Lung (tissue), 12 donors: Measurements from ENCODE around the gene GTF3C5. TPM values are rescaled to one million over a fixed set of nuclear protein-coding genes. Genes with fewer than 3 reads are reported as not detected.

Experiments used
- ATAC-seq: fragments of 200-7000 bp; cut with Tn5 transposase; one replicate; pipeline ENCODE4 v1.9.1; 2020; ENCODE audit warnings: moderate number of reproducible peaks; ENCODE audit not compliant: insufficient read depth, low FRiP score
- DNase-seq, 3 donors: peaks; one replicate each; pipeline ENCODE4 v3.0.0-alpha.2; 2013 to 2017
- H3K27ac ChIP-seq, 2 donors: one replicate each; pipeline ENCODE4 v1.5.1; 2013; ENCODE audit warnings: mild to moderate bottlenecking in 2 of 2, moderate library complexity in 2 of 2, control low read depth in 1 of 2, inconsistent platforms in 1 of 2, low read depth in 1 of 2, low read length in 1 of 2
- H3K27me3 ChIP-seq, 3 donors: one replicate each; pipeline ENCODE4 v1.5.1; 2013; ENCODE audit warnings: low read length in 2 of 3; ENCODE audit not compliant: control insufficient read depth in 3 of 3, insufficient read depth in 3 of 3
- H3K36me3 ChIP-seq, 4 donors: one replicate each; pipeline ENCODE4 v1.5.1; 2013; ENCODE audit warnings: low read length in 4 of 4, mild to moderate bottlenecking in 1 of 4, moderate library complexity in 1 of 4; ENCODE audit not compliant: control insufficient read depth in 4 of 4, insufficient read depth in 4 of 4
- H3K4me1 ChIP-seq, 5 donors: one replicate each; pipeline ENCODE4 v1.5.1; 2013; ENCODE audit warnings: low read length in 5 of 5, mild to moderate bottlenecking in 2 of 5, moderate library complexity in 1 of 5; ENCODE audit not compliant: control insufficient read depth in 5 of 5, insufficient read depth in 5 of 5
- H3K4me3 ChIP-seq: one replicate; pipeline ENCODE4 v1.5.1; 2013; ENCODE audit warnings: mild to moderate bottlenecking, control low read depth, moderate library complexity
- H3K9ac ChIP-seq, 2 donors: one replicate each; pipeline ENCODE4 v1.5.1; 2013; ENCODE audit warnings: low read length in 2 of 2, control low read depth in 1 of 2; ENCODE audit not compliant: insufficient read depth in 1 of 2
- H3K9me3 ChIP-seq, 4 donors: one replicate each; pipeline ENCODE4 v1.5.1; 2013; ENCODE audit warnings: low read length in 3 of 4, mild to moderate bottlenecking in 1 of 4, moderate library complexity in 1 of 4; ENCODE audit not compliant: control insufficient read depth in 4 of 4, insufficient read depth in 3 of 4
- CTCF ChIP-seq: IDR thresholded peaks from 2 replicates; pipeline ENCODE4 v1.5.1; 2012; ENCODE audit warnings: mild to moderate bottlenecking; ENCODE audit errors: control extremely low read depth, extremely low read depth
- WGBS, 2 donors: extraction: QIAGEN DNeasy Blood & Tissue Kit; methylation state at CpG; one replicate each; pipeline ENCODE4 v1.1.7; 2013; 5-methylcytosine and 5-hydroxymethylcytosine counted together
- polyA plus RNA-seq, 2 donors: library from polyadenylated mRNA; stranded (reverse); fragments of 200-250 nt; gene quantifications; one replicate each; pipeline ENCODE4 v1.2.1, GENCODE V29; 2013
- total RNA-seq, 2 donors: library from RNA; depleted of rRNA in 1 of 2; stranded (reverse); fragments of >200 nt in 1 of 2; gene quantifications; one replicate each; pipeline ENCODE4 v1.2.1, GENCODE V29; 2014 to 2021
- donor health status: control.
- donor health status: control.
- donor health status: Bipolar disorder and iron deficiency.
- donor health status: healthy.
- donor health status: DM: yes; HTN: yes; CAD: no.

The GTF3C5 gene
- total and polyA plus RNA-seq, 4 donors: 41.0 to 60.0 (median 45.5) TPM

DNA sequence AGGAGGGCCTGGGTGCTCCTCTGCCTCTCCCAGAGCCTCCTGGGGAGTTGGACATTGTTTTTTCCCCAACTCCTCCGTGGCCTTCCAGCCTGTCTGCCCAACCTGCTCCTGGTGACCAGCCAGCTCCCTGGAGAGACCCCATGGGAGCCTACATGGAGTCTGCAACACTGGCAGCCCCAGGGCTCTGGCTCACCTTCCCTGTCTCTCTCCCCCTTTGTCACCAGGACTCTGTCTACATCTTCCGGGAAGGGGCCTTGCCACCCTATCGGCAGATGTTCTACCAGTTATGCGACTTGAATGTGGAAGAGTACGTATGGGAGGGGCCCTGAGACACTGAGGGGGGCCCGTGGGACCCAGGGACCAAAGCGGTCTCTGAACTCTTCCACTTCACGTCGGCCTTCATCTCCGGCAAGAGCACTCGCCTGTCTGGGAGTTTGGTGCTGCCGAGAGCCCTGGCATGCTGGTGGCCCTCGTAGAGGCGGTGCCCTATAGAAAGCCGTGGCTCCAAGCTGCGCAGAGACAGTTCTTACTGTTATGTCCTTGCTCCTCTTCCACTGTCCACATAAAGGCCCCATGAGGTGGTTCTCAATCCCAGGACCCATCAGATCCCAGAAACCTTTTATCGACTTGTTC lies 25.1 kb downstream of the GTF3C5 start:
- WGBS, 2 donors: 96% methylated on average over 17 of the region's 17 CpGs
- DNase-seq (no peak), ATAC-seq (no peak)
- H3K36me3 ChIP-seq: peaks cover 6 to 67% (median 26%) of the 10 kb centered on the region in 4 donors
- H3K4me3 ChIP-seq: no peak overlapping the region
- no peak overlapping the region for H3K9ac ChIP-seq
- H3K27me3 ChIP-seq: no peaks in the 10 kb centered on the region
- no peak overlapping the region for H3K27ac ChIP-seq
- no peaks in the 10 kb centered on the region for H3K9me3 ChIP-seq
- peaks cover 0 to 5% (median 0%) of the 10 kb centered on the region in 5 donors for H3K4me1 ChIP-seq
- no peak for TF ChIP-seq CTCF

- H3K9me3 ChIP-seq: no peaks in the 10 kb centered on the region
- no peaks in the 10 kb centered on the region for H3K27me3 ChIP-seq
- 87 to 91% methylated on average over 13 of the region's 13 CpGs for WGBS, 2 donors
- H3K27ac ChIP-seq: no peak overlapping the region
- peaks cover 2 to 60% (median 23%) of the 10 kb centered on the region in 4 donors for H3K36me3 ChIP-seq
- H3K4me1 ChIP-seq: peaks cover 0 to 8% (median 0%) of the 10 kb centered on the region in 5 donors
- TF ChIP-seq CTCF: no peak
- DNase-seq (no peak), ATAC-seq (no peak)
- H3K9ac ChIP-seq: no peak overlapping the region
- no peak overlapping the region for H3K4me3 ChIP-seq
Observed at GRCh38 chr9:133056533-133056932, 25.7 kb downstream of the GTF3C5 start.

- Histone ChIP-seq H3K4me3 (no peak overlapping the region), H3K4me1 (peaks cover 0 to 8% (median 0%) of the 10 kb centered on the region in 5 donors), H3K27me3 (no peaks in the 10 kb centered on the region), H3K9ac (no peak overlapping the region), H3K36me3 (peaks cover 2 to 56% (median 20%) of the 10 kb centered on the region in 4 donors), H3K27ac (no peak overlapping the region), H3K9me3 (no peaks in the 10 kb centered on the region)
- ATAC-seq (no peak), DNase-seq (no peak)
- TF ChIP-seq CTCF: no peak
- 33 to 68% methylated on average over 8 of the region's 8 CpGs for WGBS, 2 donors
Observed at GRCh38 chr9:133057006-133057405, 26.2 kb downstream of the GTF3C5 start.

DNA sequence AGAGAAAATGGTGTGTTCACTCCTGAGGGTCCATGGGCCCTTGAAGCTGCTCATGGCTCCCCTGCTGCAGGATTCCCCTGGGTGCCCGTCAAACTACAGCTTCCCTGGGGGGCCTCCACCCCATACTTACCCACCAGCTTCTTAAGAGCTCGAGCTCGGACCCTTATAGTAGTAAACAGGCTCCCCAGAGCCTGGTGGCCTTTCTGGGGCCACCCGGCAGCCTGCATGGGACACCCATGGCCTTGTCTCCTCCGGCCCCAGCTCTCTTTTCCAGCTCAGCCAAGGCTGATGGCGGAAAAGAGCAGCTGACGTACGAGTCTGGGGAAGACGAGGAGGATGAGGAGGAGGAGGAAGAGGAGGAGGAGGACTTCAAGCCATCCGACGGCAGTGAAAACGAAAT lies 26.8 kb downstream of the GTF3C5 start:
- DNase-seq (no peak), ATAC-seq (no peak)
- 91 to 95% methylated on average over 12 of the region's 12 CpGs for WGBS, 2 donors
- no peak overlapping the region for H3K4me3 ChIP-seq
- H3K9ac ChIP-seq: no peak overlapping the region
- no peaks in the 10 kb centered on the region for H3K9me3 ChIP-seq
- H3K4me1 ChIP-seq: peaks cover 0 to 8% (median 0%) of the 10 kb centered on the region in 5 donors
- H3K27me3 ChIP-seq: no peaks in the 10 kb centered on the region
- no peak overlapping the region for H3K27ac ChIP-seq
- no peak for TF ChIP-seq CTCF
- peaks cover 2 to 51% (median 19%) of the 10 kb centered on the region in 4 donors for H3K36me3 ChIP-seq
